H1 (cell line): ENCODE results near the gene SCUBE2. TPM values are rescaled to one million over a fixed set of nuclear protein-coding genes. Genes with fewer than 3 reads are reported as not detected.

Source experiments
- CTCF ChIA-PET: fragments of 300-600 bp; sonication (Branson Sonifier 250); formaldehyde crosslinking; loops from one replicate; lab custom pipeline; 2021; ENCODE audit not compliant: partially characterized antibody; lab: Charles Lee
- POLR2A ChIA-PET: fragments of 300-600 bp; sonication (Branson Sonifier 250); formaldehyde crosslinking; loops from one replicate; lab custom pipeline; 2021; ENCODE audit warnings: inconsistent platforms; ENCODE audit not compliant: partially characterized antibody; lab: Charles Lee
- DNase-seq, 2 experiments: peaks; one replicate each; pipeline versions ENCODE4 v3.0.0 to v3.0.0-alpha.2; 2010 to 2022; ENCODE audit warnings: low spot score in 2 of 2, low read depth in 1 of 2, mixed read lengths in 1 of 2
- FAIRE-seq: peaks from 2 replicates; lab custom pipeline; 2011; peaks lifted over from hg19 to GRCh38; lab: Jason Lieb, UNC
- H2AFZ ChIP-seq: 2 replicates; pipeline ENCODE4 v1.8.1; 2012; ENCODE audit warnings: low read length, inconsistent platforms
- H2AK5ac ChIP-seq: 2 replicates; pipeline ENCODE4 v1.6.1; 2013; ENCODE audit warnings: low read depth, low read length
- H2BK120ac ChIP-seq: replicated peaks from 2 replicates; pipeline ENCODE3; 2013; ENCODE audit warnings: low read depth, low read length, inconsistent platforms
- H2BK12ac ChIP-seq: 2 replicates; pipeline ENCODE4 v1.6.1; 2013; ENCODE audit warnings: low read depth, low read length
- H2BK15ac ChIP-seq: 2 replicates; pipeline ENCODE4 v1.6.1; 2013; ENCODE audit warnings: low read length
- H2BK20ac ChIP-seq: 2 replicates; pipeline ENCODE4 v1.6.1; 2013; ENCODE audit warnings: low read length
- H2BK5ac ChIP-seq: 2 replicates; pipeline ENCODE4 v1.6.1; 2013; ENCODE audit warnings: low read depth, low read length
- H3K14ac ChIP-seq: 2 replicates; pipeline ENCODE4 v1.6.1; 2013; ENCODE audit warnings: inconsistent platforms; ENCODE audit not compliant: insufficient read length
- H3K18ac ChIP-seq: 2 replicates; pipeline ENCODE4 v1.6.1; 2013; ENCODE audit warnings: low read length; ENCODE audit errors: extremely low read depth
- H3K23ac ChIP-seq: 2 replicates; pipeline ENCODE4 v1.6.1; 2013; ENCODE audit warnings: inconsistent platforms; ENCODE audit not compliant: insufficient read length
- H3K23me2 ChIP-seq: 2 replicates; pipeline ENCODE4 v1.6.1; 2013; ENCODE audit warnings: low read depth, low read length
- H3K27ac ChIP-seq: 2 replicates; pipeline ENCODE4 v1.6.1; 2011; ENCODE audit warnings: low read depth, low read length, inconsistent platforms
- H3K27me3 ChIP-seq, 4 experiments: replicated peaks in 1 of 4; 1 replicate in 1 of 4; 2 replicates in 3 of 4; pipeline versions ENCODE4 v1.6.1 to v1.8.1; 2011 to 2013; ENCODE audit warnings: low read length in 3 of 4, mild to moderate bottlenecking in 3 of 4, inconsistent platforms in 2 of 4, mixed read lengths in 2 of 4, moderate library complexity in 1 of 4; ENCODE audit not compliant: control insufficient read depth in 3 of 4, insufficient read depth in 3 of 4; ENCODE audit errors: extremely low read depth in 1 of 4
- H3K36me3 ChIP-seq, 4 experiments: 2 replicates each; pipeline versions ENCODE4 v1.6.1 to v1.8.1; 2011 to 2013; ENCODE audit warnings: mild to moderate bottlenecking in 4 of 4, low read length in 3 of 4, moderate library complexity in 2 of 4, control low read depth in 1 of 4, inconsistent platforms in 1 of 4; ENCODE audit not compliant: insufficient read depth in 4 of 4, control insufficient read depth in 2 of 4
- H3K4ac ChIP-seq: replicated peaks from 2 replicates; pipeline ENCODE3; 2013; ENCODE audit warnings: low read length, low read depth, mixed read lengths, inconsistent platforms; ENCODE audit not compliant: insufficient read length
- H3K4me1 ChIP-seq, 4 experiments: replicated peaks in 1 of 4; 1 replicate in 1 of 4; 2 replicates in 3 of 4; pipeline versions ENCODE4 v1.6.1 to v1.8.1; 2011 to 2013; ENCODE audit warnings: low read length in 3 of 4, inconsistent platforms in 2 of 4, mixed read lengths in 1 of 4; ENCODE audit not compliant: insufficient read depth in 4 of 4, control insufficient read depth in 3 of 4
- H3K4me2 ChIP-seq, 2 experiments: 2 replicates each; pipeline versions ENCODE4 v1.6.1 to v1.8.1; 2011 to 2013; ENCODE audit warnings: low read depth in 2 of 2, low read length in 2 of 2, control low read depth in 1 of 2, inconsistent platforms in 1 of 2, mild to moderate bottlenecking in 1 of 2; ENCODE audit not compliant: insufficient read depth in 1 of 2
- H3K4me3 ChIP-seq, 4 experiments: fragments of 200-600, 300-600 bp in 1 of 4; sonication (generic), shearing (Covaris generic), sonication (Bioruptor Twin) in 1 of 4; 2 replicates each; pipeline versions ENCODE4 v1.5.1 to v1.8.1; 2011 to 2016; ENCODE audit warnings: low read length in 4 of 4, low read depth in 3 of 4, control low read depth in 2 of 4, inconsistent platforms in 2 of 4, mild to moderate bottlenecking in 2 of 4, mixed read lengths in 1 of 4, moderate library complexity in 1 of 4; ENCODE audit not compliant: insufficient read depth in 2 of 4; ENCODE audit errors: extremely low read depth in 1 of 4
- H3K56ac ChIP-seq: replicated peaks from 2 replicates; pipeline ENCODE3; 2013; ENCODE audit warnings: low read depth, mild to moderate bottlenecking, mixed read lengths, low read length, inconsistent platforms; ENCODE audit not compliant: insufficient read length
- H3K79me1 ChIP-seq: 2 replicates; pipeline ENCODE4 v1.6.1; 2013; ENCODE audit warnings: low read depth, low read length, control low read depth
- H3K79me2 ChIP-seq, 2 experiments: 2 replicates each; pipeline versions ENCODE4 v1.6.1 to v1.8.1; 2012 to 2013; ENCODE audit warnings: low read length in 2 of 2, mild to moderate bottlenecking in 2 of 2, inconsistent platforms in 1 of 2; ENCODE audit not compliant: insufficient read depth in 2 of 2, control insufficient read depth in 1 of 2
- H3K9ac ChIP-seq, 4 experiments: replicated peaks in 1 of 4; 1 replicate in 1 of 4; 2 replicates in 3 of 4; pipeline versions ENCODE4 v1.6.1 to v1.8.1; 2011 to 2013; ENCODE audit warnings: low read depth in 3 of 4, low read length in 3 of 4, control low read depth in 2 of 4, mild to moderate bottlenecking in 2 of 4, moderate library complexity in 2 of 4, inconsistent platforms in 1 of 4; ENCODE audit errors: extremely low read depth in 1 of 4
- H3K9me3 ChIP-seq, 2 experiments: 2 replicates each; pipeline versions ENCODE4 v1.6.1 to v1.8.1; 2012 to 2013; ENCODE audit warnings: mild to moderate bottlenecking in 2 of 2, moderate library complexity in 2 of 2, control low read depth in 1 of 2, inconsistent platforms in 1 of 2, low read depth in 1 of 2, low read length in 1 of 2, mixed read lengths in 1 of 2; ENCODE audit not compliant: insufficient read depth in 2 of 2
- H4K20me1 ChIP-seq, 2 experiments: replicated peaks in 1 of 2; 2 replicates each; pipeline versions ENCODE3 to v1.8.1; 2011 to 2013; ENCODE audit warnings: inconsistent platforms in 2 of 2, low read length in 2 of 2, mild to moderate bottlenecking in 1 of 2; ENCODE audit not compliant: insufficient read depth in 2 of 2, control insufficient read depth in 1 of 2
- H4K5ac ChIP-seq: 2 replicates; pipeline ENCODE4 v1.6.1; 2013; ENCODE audit warnings: low read length, low read depth, mixed read lengths, inconsistent platforms; ENCODE audit not compliant: insufficient read length
- H4K8ac ChIP-seq: 2 replicates; pipeline ENCODE4 v1.8.0; 2013; ENCODE audit warnings: mild to moderate bottlenecking, moderate library complexity, low read length, inconsistent platforms; ENCODE audit not compliant: insufficient read depth; ENCODE audit errors: extremely low read depth
- H4K91ac ChIP-seq: replicated peaks from 2 replicates; pipeline ENCODE3; 2013; ENCODE audit warnings: low read length, mixed read lengths, inconsistent platforms; ENCODE audit not compliant: insufficient read length
- RAD21 ChIP-seq, 2 experiments: IDR thresholded peaks in 1 of 2; conservative IDR thresholded peaks in 1 of 2; 2 replicates each; pipeline ENCODE4 v1.6.1; 2011; ENCODE audit warnings: low read depth in 2 of 2, low read length in 2 of 2, improper control_type of control experiment in 1 of 2, inconsistent platforms in 1 of 2, mild to moderate bottlenecking in 1 of 2, moderate library complexity in 1 of 2
- ZNF274 ChIP-seq: IDR thresholded peaks from 2 replicates; pipeline ENCODE4 v1.7.0; 2012; ENCODE audit warnings: low read length, borderline replicate concordance; ENCODE audit errors: extremely low read depth
- WGBS, 2 experiments: shearing (Covaris generic) in 1 of 2; methylation state at CpG; one replicate each; pipeline versions ENCODE4 v1.1.6 to v1.1.7; 2013 to 2015; ENCODE audit warnings: low lambda C conversion rate in 2 of 2, mixed read lengths in 2 of 2, inconsistent platforms in 1 of 2, low coverage in 1 of 2, missing lambda C conversion rate in 1 of 2; ENCODE audit not compliant: insufficient replicate concordance in 2 of 2, insufficient coverage in 1 of 2, insufficient read length in 1 of 2; ENCODE audit errors: extremely low coverage in 1 of 2, missing lambda C conversion rate in 1 of 2; 5-methylcytosine and 5-hydroxymethylcytosine counted together
- polyA plus RNA-seq, 7 experiments: library from polyadenylated mRNA; depleted of rRNA in 3 of 7; stranded (reverse) in 5 of 7; unstranded in 2 of 7; fragments of >200 nt in 5 of 7; fragments of 200-250 nt in 2 of 7; gene quantifications; 1 replicate in 5 of 7; 2 replicates in 1 of 7; 4 replicates in 1 of 7; pipeline versions ENCODE4 v1.2.1 to v1.2.3, GENCODE V29; 2011 to 2013; ENCODE audit warnings: missing spikeins in 2 of 7, mixed read lengths in 2 of 7
- total RNA-seq: library from RNA; stranded (reverse); fragmentation: NEBNext Ultra II Directional; extraction: Animal tissue kit (Norgen Biotek cat#: 25700); gene quantifications from 2 replicates; pipeline ENCODE4 v1.2.1, GENCODE V29; 2021

Gene SCUBE2
- total and polyA plus RNA-seq, 2 of the 8 experiments (the other 6 are each of a cell fraction or from before 2014, with no cell fraction given), result 0.29 to 1.2 TPM

GRCh38 chr11:9069256-9069655, 22.1 kb downstream of the SCUBE2 start:
- ChIA-PET POLR2A (interaction anchor here (0.5 kb wide), 1 partner anchor 431 kb away, joined by 3 read pairs; no protein-coding TSS in a partner anchor), CTCF (interaction anchor here (0.7 to 14.0 kb wide), 10 partner anchors 9 to 81 kb away, joined by 3 to 177 read pairs (median 12); partner anchors contain the start of gene SCUBE2)
- no peak overlapping the region for H3K4ac ChIP-seq
- H4K20me1 ChIP-seq, result no peaks in the 10 kb centered on the region
- H4K5ac ChIP-seq, result no peak overlapping the region
- H3K9me3 ChIP-seq, result no peaks in the 10 kb centered on the region
- peaks cover 0 to 7% (median 4%) of the 10 kb centered on the region in 4 experiments; a peak in 3 of 7 replicates for H3K4me1 ChIP-seq
- no peak overlapping the region for H3K4me3 ChIP-seq
- H3K23me2 ChIP-seq, result no peaks in the 10 kb centered on the region
- no peak overlapping the region for H3K14ac ChIP-seq
- no peaks in the 10 kb centered on the region for H3K36me3 ChIP-seq
- H3K4me2 ChIP-seq, result no peak overlapping the region
- no peak overlapping the region for H2BK120ac ChIP-seq
- no peaks in the 10 kb centered on the region for H3K79me2 ChIP-seq
- no peak overlapping the region for H2BK20ac ChIP-seq
- no peak overlapping the region for H2BK5ac ChIP-seq
- H3K27me3 ChIP-seq, result no peaks in the 10 kb centered on the region
- FAIRE-seq (no peak), DNase-seq (no peak)
- H2AK5ac ChIP-seq, result no peak overlapping the region
- H3K9ac ChIP-seq, result no peak overlapping the region
- H3K56ac ChIP-seq, result no peak overlapping the region
- H2AFZ ChIP-seq, result no peak overlapping the region
- H3K23ac ChIP-seq, result no peak overlapping the region
- H3K79me1 ChIP-seq, result no peaks in the 10 kb centered on the region
- no peak overlapping the region for H4K91ac ChIP-seq
- H2BK12ac ChIP-seq, result no peak overlapping the region
- no peak overlapping the region for H4K8ac ChIP-seq
- no peak overlapping the region for H3K18ac ChIP-seq
- WGBS, 2 experiments, result 84% methylated on average over 8 of the region's 8 CpGs; no CpG with 5 or more reads in 1 of the 2 experiments
- H3K27ac ChIP-seq, result no peak overlapping the region
- H2BK15ac ChIP-seq, result no peak overlapping the region
- TF ChIP-seq RAD21 (IDR thresholded peaks at IDR 0.05 in 1 of 2, conservative IDR thresholded peaks at IDR 0.05 in 1 of 2; ENCODE audit: low read depth in 2 of 2, low read length in 2 of 2) (peak in 1 of 2 experiments; percentile 33; a peak in 2 of 4 replicates), ZNF274 (no peak)
